DOHH2 (cell line): ENCODE data around the gene ACVR1B.

Source experiments
- CTCF ChIP-seq: fragments of 200-600 bp; sonication (generic); IDR thresholded peaks from one replicate; pipeline ENCODE4 v1.5.1; 2014; ENCODE audit warnings: antibody characterized with exemption, mild to moderate bottlenecking, low read depth, low read length; ENCODE audit not compliant: poor library complexity, severe bottlenecking
- EZH2phosphoT487 ChIP-seq: fragments of 200-600 bp; sonication (generic); IDR thresholded peaks from 2 replicates; pipeline ENCODE4 v1.6.1; 2017; ENCODE audit warnings: borderline replicate concordance, mild to moderate bottlenecking, antibody characterized with exemption, low read length, moderate library complexity, mixed read lengths

GRCh38 chr12:51950682-51951198 is 759 bp upstream of the ACVR1B start:
- TF ChIP-seq CTCF (no peak), EZH2phosphoT487 (no peak; the same call in 1 of the 2 replicates)
